ENCODE measurements around the gene XXYLT1.

DNA sequence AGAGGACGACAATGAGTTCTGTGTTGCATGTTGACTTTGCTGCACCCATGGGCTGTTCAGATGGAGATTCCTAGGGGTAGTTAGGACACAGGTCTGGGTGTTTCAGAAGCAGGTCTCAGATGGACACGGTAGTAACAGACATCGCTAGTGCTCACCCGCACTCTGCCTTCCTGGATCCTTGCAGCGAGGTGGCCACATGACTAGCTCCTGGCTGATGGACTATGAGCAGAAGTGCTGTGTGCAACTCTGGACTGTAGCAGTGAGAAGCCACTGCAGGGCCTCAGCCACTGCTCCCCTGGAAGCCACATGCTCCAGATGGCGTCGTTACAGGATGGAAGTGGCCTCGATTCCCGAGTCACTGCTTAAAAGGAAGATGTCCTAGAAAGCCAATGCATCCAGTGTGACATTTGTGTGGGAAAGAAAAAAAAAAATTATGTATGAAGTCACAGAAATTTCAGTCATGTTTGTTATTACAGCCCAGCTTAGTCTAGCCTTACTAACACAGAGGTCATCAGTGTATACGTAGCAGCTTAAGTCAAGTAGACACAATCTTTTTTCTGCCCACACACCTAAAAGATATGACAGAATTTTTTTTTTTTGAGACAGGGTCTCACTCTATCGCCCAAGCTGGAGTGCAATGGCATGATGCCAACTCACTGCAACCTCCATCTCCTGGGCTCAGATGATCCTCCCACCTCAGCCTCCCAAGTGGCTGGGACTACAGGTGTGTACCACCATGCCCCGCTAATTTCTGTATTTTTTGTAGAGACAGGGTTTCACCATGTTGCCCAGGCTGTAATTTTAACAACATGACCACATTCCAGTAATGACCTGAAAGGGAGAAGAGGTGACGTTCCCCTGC, 95.3 kb downstream of the XXYLT1 start:
- TF ChIP-seq CTCF (conservative IDR thresholded peaks at IDR 0.05; ENCODE audit: low read length) (no peak), EZH2phosphoT487 (IDR thresholded peaks at IDR 0.05; ENCODE audit: borderline replicate concordance, low read depth, low read length) (no peak)

Data from OCI-LY7 (cell line).